GM23338 (cell line): ENCODE data around the gene DENND11. TPM values are rescaled to one million over a fixed set of nuclear protein-coding genes. Genes with fewer than 3 reads are reported as not detected.

Experiments
- ATAC-seq: fragments of 200-7000 bp; cut with Tn5 transposase; 3 replicates; pipeline ENCODE4 v1.9.1; 2020
- DNase-seq: peaks from one replicate; pipeline ENCODE4 v3.0.0-alpha.2; 2015; ENCODE audit warnings: low spot score
- H2AFZ ChIP-seq: fragments of 200-600 bp; sonication (generic); 2 replicates; pipeline ENCODE4 v1.8.0; 2016; ENCODE audit warnings: antibody characterized with exemption, mild to moderate bottlenecking, moderate library complexity
- H3F3A ChIP-seq: fragments of 200-600 bp; sonication (generic); replicated peaks from 2 replicates; pipeline ENCODE4 v1.8.0; 2017; ENCODE audit warnings: antibody characterized with exemption, mixed run types, low read depth
- H3K27ac ChIP-seq: fragments of 200-600 bp; sonication (generic); 2 replicates; pipeline ENCODE4 v1.6.1; 2016; ENCODE audit warnings: low read depth
- H3K27me3 ChIP-seq: fragments of 200-600 bp; sonication (generic); 2 replicates; pipeline ENCODE4 v1.8.0; 2016; ENCODE audit warnings: mild to moderate bottlenecking, mixed run types, moderate library complexity; ENCODE audit not compliant: insufficient read depth
- H3K36me3 ChIP-seq: fragments of 200-600 bp; sonication (generic); 2 replicates; pipeline ENCODE4 v1.8.0; 2016; ENCODE audit warnings: mild to moderate bottlenecking; ENCODE audit not compliant: insufficient read depth
- H3K4me1 ChIP-seq: fragments of 200-600 bp; sonication (generic); 2 replicates; pipeline ENCODE4 v1.8.0; 2016; ENCODE audit warnings: mild to moderate bottlenecking, moderate library complexity; ENCODE audit not compliant: insufficient read depth
- H3K4me2 ChIP-seq: fragments of 200-600 bp; sonication (generic); 2 replicates; pipeline ENCODE4 v1.7.1; 2017; ENCODE audit warnings: mixed run types
- H3K4me3 ChIP-seq: fragments of 200-600 bp; sonication (generic); 2 replicates; pipeline ENCODE4 v1.6.1; 2016; ENCODE audit warnings: mixed run types
- H3K79me2 ChIP-seq: fragments of 200-600 bp; sonication (generic); replicated peaks from 2 replicates; pipeline ENCODE4 v1.8.0; 2017; ENCODE audit warnings: mild to moderate bottlenecking; ENCODE audit not compliant: insufficient read depth
- H3K9me2 ChIP-seq: fragments of 200-600 bp; sonication (generic); 2 replicates; pipeline ENCODE4 v1.8.0; 2017; ENCODE audit not compliant: insufficient read depth
- H4K20me1 ChIP-seq: fragments of 200-600 bp; sonication (generic); replicated peaks from 2 replicates; pipeline ENCODE4 v1.8.0; 2017; ENCODE audit warnings: mild to moderate bottlenecking; ENCODE audit not compliant: insufficient read depth
- H3K27ac Mint-ChIP-seq: 2 replicates; pipeline ENCODE4 v1.8.0; 2020; ENCODE audit warnings: inconsistent platforms, mild to moderate bottlenecking, moderate library complexity, mixed read lengths
- H3K27me3 Mint-ChIP-seq: 3 replicates; pipeline ENCODE4 v1.8.0; 2022; ENCODE audit warnings: low read depth, mild to moderate bottlenecking, moderate library complexity, mixed read lengths, inconsistent platforms; ENCODE audit not compliant: insufficient read depth, poor library complexity
- H3K36me3 Mint-ChIP-seq: 3 replicates; pipeline ENCODE4 v1.8.0; 2021; ENCODE audit warnings: low read depth, mild to moderate bottlenecking, inconsistent platforms, moderate library complexity, mixed read lengths
- H3K4me1 Mint-ChIP-seq: 3 replicates; pipeline ENCODE4 v1.8.0; 2020; ENCODE audit warnings: mild to moderate bottlenecking, inconsistent platforms, mixed read lengths
- H3K4me3 Mint-ChIP-seq: 3 replicates; pipeline ENCODE4 v1.8.0; 2021; ENCODE audit warnings: moderate library complexity, mild to moderate bottlenecking, inconsistent platforms, mixed read lengths
- H3K9me3 Mint-ChIP-seq: 3 replicates; pipeline ENCODE4 v1.8.0; 2020; ENCODE audit warnings: moderate library complexity, mild to moderate bottlenecking, inconsistent platforms, mixed read lengths
- CREB1 ChIP-seq: fragments of 250-450 bp; sonication (Bioruptor Pico); IDR thresholded peaks from 2 replicates; pipeline ENCODE4 v1.5.0; 2020; ENCODE audit warnings: low read depth, mild to moderate bottlenecking, moderate library complexity
- POLR2AphosphoS5 ChIP-seq: IDR thresholded peaks from 2 replicates; pipeline ENCODE4 v1.6.1; 2016; ENCODE audit warnings: antibody characterized with exemption, low read depth
- ZNF462 ChIP-seq: fragments of 250-450 bp; sonication (Bioruptor Pico); IDR thresholded peaks from 2 replicates; pipeline ENCODE4 v1.5.0; 2020; ENCODE audit warnings: mild to moderate bottlenecking, moderate library complexity
- polyA plus RNA-seq: library from polyadenylated mRNA; unstranded; fragments of >200 nt; fragmentation: Nextera tagmentation; extraction: Ambion mirVana; gene quantifications from 2 replicates; pipeline ENCODE4 v1.2.1, GENCODE V29; 2016
- total RNA-seq: library from RNA; depleted of rRNA; stranded (reverse); fragments of >200 nt; shearing (Covaris generic); gene quantifications from 2 replicates; pipeline ENCODE4 v1.2.3, GENCODE V29; 2014

DENND11 gene
- total and polyA plus RNA-seq, 2 experiments from 2014 or later: 5.1 to 29.5 TPM

- no peak for TF ChIP-seq ZNF462 (CRISPR knock-in tag)
- TF ChIP-seq CREB1 (CRISPR knock-in tag): no peak
Measured at GRCh38 chr7:141709318-141709717, 7.4 kb upstream of the DENND11 start (continued).

GRCh38 chr7:141708351-141708750, 6.4 kb upstream of the DENND11 start, which contains the start of gene WEE2:
TSS of gene WEE2 (plus strand) at chr7:141708353. CDS start at chr7:141708759, 406 bp downstream.
- no peak within 1 kb of the TSS for H3K27ac ChIP-seq
- Mint-ChIP-seq H3K4me3 (no peak within 1 kb of the TSS), H3K9me3 (no peaks in the 10 kb centered on the region), H3K36me3 (no peaks in the 10 kb centered on the region), H3K27ac (no peak within 1 kb of the TSS), H3K27me3 (peaks cover 11% of the 10 kb centered on the region), H3K4me1 (peaks cover 50% of the 10 kb centered on the region)
- H4K20me1 ChIP-seq: no peaks in the 10 kb centered on the region
- H3K36me3 ChIP-seq: no peaks in the 10 kb centered on the region
- H3K4me2 ChIP-seq: no peak within 1 kb of the TSS
- DNase-seq: no peak
- no peak within 1 kb of the TSS; the same call in 1 of the 2 replicates for H2AFZ ChIP-seq
- H3K27me3 ChIP-seq: peaks cover 8% of the 10 kb centered on the region
- H3K4me3 ChIP-seq: no peak within 1 kb of the TSS
- H3K79me2 ChIP-seq: no peaks in the 10 kb centered on the region
- no peaks in the 10 kb centered on the region for H3K9me2 ChIP-seq
- H3K4me1 ChIP-seq: peaks cover 31% of the 10 kb centered on the region
- TF ChIP-seq POLR2AphosphoS5: no peak
- ATAC-seq: no peak
- H3F3A ChIP-seq: no peaks in the 10 kb centered on the region
